Measurements from ENCODE around the gene NVL. TPM values are rescaled to one million over a fixed set of nuclear protein-coding genes. Genes with fewer than 3 reads are reported as not detected.

Gene NVL
- total RNA-seq, 1 experiment from 2014 or later, result 43.4 TPM

DNA sequence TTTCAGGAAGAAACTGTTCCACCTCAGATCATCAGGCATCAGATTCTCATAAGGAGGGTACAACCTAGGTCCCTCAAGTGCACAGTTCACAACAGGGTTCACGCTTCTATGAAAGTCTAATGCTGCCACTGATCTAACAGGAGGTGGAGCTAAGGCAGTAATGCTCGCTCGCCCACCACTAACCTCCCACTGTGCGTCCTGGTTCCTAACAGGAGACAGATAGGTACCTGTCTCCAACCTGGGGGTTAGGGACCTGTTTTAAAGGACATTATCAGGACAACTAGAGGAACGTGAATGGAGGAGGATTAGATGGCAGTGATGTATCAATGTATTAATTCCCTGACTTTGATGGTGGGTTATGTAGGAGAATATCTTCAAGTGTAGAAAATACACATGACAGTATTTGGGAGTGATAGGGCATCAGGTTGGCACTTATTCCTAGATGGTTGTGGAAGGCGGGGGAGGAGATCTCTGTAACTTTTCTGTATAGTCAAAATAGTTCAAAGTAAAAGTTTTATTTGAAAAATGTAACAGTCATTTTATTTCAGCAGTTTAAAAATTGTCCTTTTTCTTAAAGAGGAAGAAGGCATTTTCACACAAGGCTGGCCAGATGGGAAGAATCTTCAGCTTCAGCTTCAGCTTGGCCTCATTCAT lies 103.0 kb downstream of the NVL start:
- intact Hi-C loops (cut with micrococcal nuclease; ENCODE audit: unreplicated experiment), result no loop called here
- BruUV-seq (replicated peaks), result no TSS peak
- no peaks in the 10 kb centered on the region for H3K4me1 Mint-ChIP-seq (ENCODE audit: low read depth, unreplicated experiment)
- H3K27me3 Mint-ChIP-seq (ENCODE audit: unreplicated experiment), result no peaks in the 10 kb centered on the region
- no peak for DNase-seq
- H3K27ac Mint-ChIP-seq (ENCODE audit: unreplicated experiment), result no peak overlapping the region
- H3K4me3 Mint-ChIP-seq (ENCODE audit: low read depth, unreplicated experiment), result no peak overlapping the region
- CTCF ChIA-PET, result no interaction called here
- H3K9me3 Mint-ChIP-seq (ENCODE audit: low read depth, unreplicated experiment), result no peaks in the 10 kb centered on the region
- peaks cover 20% of the 10 kb centered on the region for H3K36me3 Mint-ChIP-seq (ENCODE audit: insufficient read depth, unreplicated experiment)
- TF ChIP-seq, protein P1, sequence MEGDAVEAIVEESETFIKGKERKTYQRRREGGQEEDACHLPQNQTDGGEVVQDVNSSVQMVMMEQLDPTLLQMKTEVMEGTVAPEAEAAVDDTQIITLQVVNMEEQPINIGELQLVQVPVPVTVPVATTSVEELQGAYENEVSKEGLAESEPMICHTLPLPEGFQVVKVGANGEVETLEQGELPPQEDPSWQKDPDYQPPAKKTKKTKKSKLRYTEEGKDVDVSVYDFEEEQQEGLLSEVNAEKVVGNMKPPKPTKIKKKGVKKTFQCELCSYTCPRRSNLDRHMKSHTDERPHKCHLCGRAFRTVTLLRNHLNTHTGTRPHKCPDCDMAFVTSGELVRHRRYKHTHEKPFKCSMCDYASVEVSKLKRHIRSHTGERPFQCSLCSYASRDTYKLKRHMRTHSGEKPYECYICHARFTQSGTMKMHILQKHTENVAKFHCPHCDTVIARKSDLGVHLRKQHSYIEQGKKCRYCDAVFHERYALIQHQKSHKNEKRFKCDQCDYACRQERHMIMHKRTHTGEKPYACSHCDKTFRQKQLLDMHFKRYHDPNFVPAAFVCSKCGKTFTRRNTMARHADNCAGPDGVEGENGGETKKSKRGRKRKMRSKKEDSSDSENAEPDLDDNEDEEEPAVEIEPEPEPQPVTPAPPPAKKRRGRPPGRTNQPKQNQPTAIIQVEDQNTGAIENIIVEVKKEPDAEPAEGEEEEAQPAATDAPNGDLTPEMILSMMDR (IDR thresholded peaks at IDR 0.05; ENCODE audit: unreplicated experiment), result no peak

- no peak for DNase-seq
- Mint-ChIP-seq H3K27ac (ENCODE audit: unreplicated experiment) (no peak overlapping the region), H3K27me3 (ENCODE audit: unreplicated experiment) (no peaks in the 10 kb centered on the region), H3K4me1 (ENCODE audit: low read depth, unreplicated experiment) (peaks cover 2% of the 10 kb centered on the region), H3K4me3 (ENCODE audit: low read depth, unreplicated experiment) (no peak overlapping the region), H3K36me3 (ENCODE audit: insufficient read depth, unreplicated experiment) (no peaks in the 10 kb centered on the region), H3K9me3 (ENCODE audit: low read depth, unreplicated experiment) (no peaks in the 10 kb centered on the region)
- CTCF ChIA-PET, result interaction anchor here (0.6 to 0.7 kb wide), 4 partner anchors 10 to 1184 kb away, joined by 3 to 5 read pairs (median 4); no protein-coding TSS in a partner anchor
- intact Hi-C loops (cut with micrococcal nuclease; ENCODE audit: unreplicated experiment), result no loop called here
- TSS peak; percentile 42 for BruUV-seq (replicated peaks)
- TF ChIP-seq, protein P1 (IDR thresholded peaks at IDR 0.05; ENCODE audit: unreplicated experiment), result no peak
These were observed 105.9 kb downstream of the NVL start for GRCh38 chr1:224223819-224224714.

DNA sequence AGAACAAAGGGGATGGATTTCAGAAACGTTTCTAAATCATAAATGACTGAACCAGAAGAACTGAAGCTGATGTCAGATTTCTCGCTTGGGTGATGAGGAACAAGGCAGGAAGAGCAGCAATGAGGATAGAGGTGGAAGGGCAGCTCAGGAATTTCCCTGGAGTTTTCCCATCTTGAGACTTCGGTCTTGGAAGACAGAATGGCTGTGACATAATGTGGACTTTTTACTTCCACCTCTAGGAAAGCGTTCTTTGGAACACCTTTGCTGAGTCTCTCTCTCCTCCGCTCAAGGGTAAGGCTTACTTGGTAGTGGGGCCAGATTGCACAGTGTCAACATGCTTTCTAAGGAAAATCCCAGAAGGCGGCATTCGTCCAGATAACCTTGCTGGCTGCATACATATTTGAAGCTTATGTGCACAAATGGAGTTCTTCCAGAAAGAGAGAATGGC lies 110.3 kb downstream of the NVL start:
- no peaks in the 10 kb centered on the region for H3K9me3 Mint-ChIP-seq (ENCODE audit: low read depth, unreplicated experiment)
- peaks cover 8% of the 10 kb centered on the region for H3K4me1 Mint-ChIP-seq (ENCODE audit: low read depth, unreplicated experiment)
- DNase-seq, result no peak
- no TSS peak for BruUV-seq (replicated peaks)
- no peaks in the 10 kb centered on the region for H3K36me3 Mint-ChIP-seq (ENCODE audit: insufficient read depth, unreplicated experiment)
- intact Hi-C loops (cut with micrococcal nuclease; ENCODE audit: unreplicated experiment), result no loop called here
- H3K27ac Mint-ChIP-seq (ENCODE audit: unreplicated experiment), result no peak overlapping the region
- CTCF ChIA-PET, result no interaction called here
- H3K4me3 Mint-ChIP-seq (ENCODE audit: low read depth, unreplicated experiment), result no peak overlapping the region
- TF ChIP-seq, protein P1 (IDR thresholded peaks at IDR 0.05; ENCODE audit: unreplicated experiment), result no peak
- H3K27me3 Mint-ChIP-seq (ENCODE audit: unreplicated experiment), result no peaks in the 10 kb centered on the region

DNA sequence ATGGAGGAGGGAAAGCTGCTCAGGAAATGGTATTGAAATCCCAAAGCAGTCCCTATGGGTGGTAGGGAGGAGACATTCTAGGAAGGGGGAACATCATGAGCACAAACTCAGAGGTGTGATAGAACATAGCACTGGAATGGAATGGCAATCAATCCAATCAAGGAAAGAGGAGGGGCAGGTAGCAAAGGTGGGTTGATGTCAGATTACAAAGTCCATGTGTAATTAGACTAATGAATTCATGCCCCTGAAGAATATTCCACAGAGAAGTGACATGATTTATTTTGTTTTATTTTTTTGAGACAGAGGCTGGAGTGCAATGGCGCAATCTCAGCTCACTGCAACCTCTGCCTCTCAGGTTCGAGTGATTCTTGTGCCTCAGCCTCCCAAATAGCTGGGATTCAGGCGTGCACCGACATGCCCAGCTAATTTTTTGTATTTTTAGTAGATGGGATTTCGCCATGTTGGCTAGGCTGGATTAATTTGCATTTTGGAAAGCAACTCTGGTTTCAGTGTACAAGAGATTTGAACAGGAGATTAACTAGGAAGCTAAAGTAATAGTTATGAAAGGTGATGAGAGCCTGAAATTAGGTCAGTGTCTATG lies 110.9 kb downstream of the NVL start:
- H3K36me3 Mint-ChIP-seq (ENCODE audit: insufficient read depth, unreplicated experiment), result no peaks in the 10 kb centered on the region
- no peak for DNase-seq
- no peaks in the 10 kb centered on the region for H3K9me3 Mint-ChIP-seq (ENCODE audit: low read depth, unreplicated experiment)
- CTCF ChIA-PET, result no interaction called here
- no peak overlapping the region for H3K4me3 Mint-ChIP-seq (ENCODE audit: low read depth, unreplicated experiment)
- peaks cover 8% of the 10 kb centered on the region for H3K4me1 Mint-ChIP-seq (ENCODE audit: low read depth, unreplicated experiment)
- H3K27me3 Mint-ChIP-seq (ENCODE audit: unreplicated experiment), result no peaks in the 10 kb centered on the region
- no peak overlapping the region for H3K27ac Mint-ChIP-seq (ENCODE audit: unreplicated experiment)
- BruUV-seq (replicated peaks), result no TSS peak
- intact Hi-C loops (cut with micrococcal nuclease; ENCODE audit: unreplicated experiment), result no loop called here
- TF ChIP-seq, protein P1 (IDR thresholded peaks at IDR 0.05; ENCODE audit: unreplicated experiment), result no peak
